ENCODE data around the gene GLG1. TPM values are rescaled to one million over a fixed set of nuclear protein-coding genes. Genes with fewer than 3 reads are reported as not detected.

Gene GLG1
- total RNA-seq, 1 donor from 2014 or later, result 110 TPM

DNA sequence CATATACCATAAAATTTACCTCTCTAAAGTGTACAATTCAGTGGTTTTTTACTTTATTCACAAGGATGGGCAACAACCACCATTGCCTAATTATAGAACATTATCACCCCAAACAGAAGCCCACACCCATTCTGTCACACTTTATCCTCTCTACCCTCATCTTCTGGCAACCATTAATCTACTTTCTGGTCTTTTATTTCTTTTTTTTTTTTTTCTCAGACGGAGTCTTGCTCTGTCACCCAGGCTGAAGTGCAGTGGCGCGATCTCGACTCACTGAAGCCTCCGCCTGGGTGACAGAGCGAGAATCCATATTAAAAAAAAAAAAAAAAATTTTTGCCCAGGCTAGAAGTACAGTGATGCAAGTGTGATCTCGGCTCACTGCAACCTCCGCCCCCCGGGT lies 95.0 kb downstream of the GLG1 start:
- H3K27me3 ChIP-seq (ENCODE audit: low read depth), result no peaks in the 10 kb centered on the region
- H3K4me3 ChIP-seq, result no peak overlapping the region
- DNase-seq (no peak), ATAC-seq (no peak)
- no peaks in the 10 kb centered on the region for H3K9me3 ChIP-seq
- no peak overlapping the region for H3K27ac ChIP-seq
- TF ChIP-seq, protein P1, sequence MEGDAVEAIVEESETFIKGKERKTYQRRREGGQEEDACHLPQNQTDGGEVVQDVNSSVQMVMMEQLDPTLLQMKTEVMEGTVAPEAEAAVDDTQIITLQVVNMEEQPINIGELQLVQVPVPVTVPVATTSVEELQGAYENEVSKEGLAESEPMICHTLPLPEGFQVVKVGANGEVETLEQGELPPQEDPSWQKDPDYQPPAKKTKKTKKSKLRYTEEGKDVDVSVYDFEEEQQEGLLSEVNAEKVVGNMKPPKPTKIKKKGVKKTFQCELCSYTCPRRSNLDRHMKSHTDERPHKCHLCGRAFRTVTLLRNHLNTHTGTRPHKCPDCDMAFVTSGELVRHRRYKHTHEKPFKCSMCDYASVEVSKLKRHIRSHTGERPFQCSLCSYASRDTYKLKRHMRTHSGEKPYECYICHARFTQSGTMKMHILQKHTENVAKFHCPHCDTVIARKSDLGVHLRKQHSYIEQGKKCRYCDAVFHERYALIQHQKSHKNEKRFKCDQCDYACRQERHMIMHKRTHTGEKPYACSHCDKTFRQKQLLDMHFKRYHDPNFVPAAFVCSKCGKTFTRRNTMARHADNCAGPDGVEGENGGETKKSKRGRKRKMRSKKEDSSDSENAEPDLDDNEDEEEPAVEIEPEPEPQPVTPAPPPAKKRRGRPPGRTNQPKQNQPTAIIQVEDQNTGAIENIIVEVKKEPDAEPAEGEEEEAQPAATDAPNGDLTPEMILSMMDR (IDR thresholded peaks at IDR 0.05), result no peak
- peaks cover 11% of the 10 kb centered on the region for H3K36me3 ChIP-seq
- no peaks in the 10 kb centered on the region for H3K4me1 ChIP-seq
- intact Hi-C loops (cut with DNase I), result no loop called here

DNA sequence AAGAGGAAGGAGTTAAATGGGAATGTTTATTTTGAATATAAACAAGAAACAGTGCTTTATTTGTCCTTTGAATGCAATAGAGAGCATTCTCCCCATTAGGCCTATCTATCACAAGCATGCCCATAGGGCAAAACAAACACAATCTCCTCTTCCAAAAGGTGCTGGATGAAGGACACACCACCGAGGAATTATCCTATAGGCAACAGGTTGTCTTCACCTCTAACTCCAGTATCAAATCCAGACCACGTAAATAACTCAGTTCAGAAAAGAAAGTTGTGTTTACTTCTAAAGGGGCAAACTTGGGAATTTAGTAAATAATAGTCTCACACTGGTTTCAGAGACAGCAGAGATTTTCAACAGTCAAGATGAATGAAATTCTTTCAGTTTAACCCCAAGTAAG lies 101.9 kb downstream of the GLG1 start:
- intact Hi-C loops (cut with DNase I), result no loop called here
- ATAC-seq (no peak), DNase-seq (no peak)
- Histone ChIP-seq H3K9me3 (no peaks in the 10 kb centered on the region), H3K4me1 (no peaks in the 10 kb centered on the region), H3K27ac (no peak overlapping the region), H3K4me3 (no peak overlapping the region), H3K27me3 (ENCODE audit: low read depth) (no peaks in the 10 kb centered on the region), H3K36me3 (peaks cover 25% of the 10 kb centered on the region)
- TF ChIP-seq, protein P1 (IDR thresholded peaks at IDR 0.05), result no peak

DNA sequence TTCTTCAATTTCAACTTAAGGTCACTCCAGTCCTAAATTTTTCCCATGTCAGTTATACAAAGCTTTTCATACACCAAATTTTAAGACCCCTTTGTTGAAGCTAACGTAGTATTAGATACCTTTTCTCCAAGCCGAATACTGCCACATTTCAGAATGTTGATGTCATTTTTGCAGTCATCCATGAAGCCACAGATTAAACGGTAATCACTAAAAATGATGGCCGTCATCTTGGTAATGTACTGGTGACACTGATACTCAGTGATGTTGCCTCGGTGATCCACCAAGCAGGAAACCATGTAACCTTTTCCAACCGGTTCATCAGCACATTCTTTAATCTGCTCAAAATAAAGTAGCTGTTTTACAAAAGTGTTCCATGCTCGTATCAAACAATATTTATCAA lies 103.5 kb downstream of the GLG1 start:
- no peak for ATAC-seq
- Histone ChIP-seq H3K4me1 (no peaks in the 10 kb centered on the region), H3K27ac (no peak overlapping the region), H3K4me3 (no peak overlapping the region), H3K27me3 (ENCODE audit: low read depth) (no peaks in the 10 kb centered on the region), H3K9me3 (no peaks in the 10 kb centered on the region), H3K36me3 (peaks cover 27% of the 10 kb centered on the region)
- TF ChIP-seq, protein P1 (IDR thresholded peaks at IDR 0.05), result no peak
- intact Hi-C loops (cut with DNase I), result no loop called here
- DNase-seq, result no peak

DNA sequence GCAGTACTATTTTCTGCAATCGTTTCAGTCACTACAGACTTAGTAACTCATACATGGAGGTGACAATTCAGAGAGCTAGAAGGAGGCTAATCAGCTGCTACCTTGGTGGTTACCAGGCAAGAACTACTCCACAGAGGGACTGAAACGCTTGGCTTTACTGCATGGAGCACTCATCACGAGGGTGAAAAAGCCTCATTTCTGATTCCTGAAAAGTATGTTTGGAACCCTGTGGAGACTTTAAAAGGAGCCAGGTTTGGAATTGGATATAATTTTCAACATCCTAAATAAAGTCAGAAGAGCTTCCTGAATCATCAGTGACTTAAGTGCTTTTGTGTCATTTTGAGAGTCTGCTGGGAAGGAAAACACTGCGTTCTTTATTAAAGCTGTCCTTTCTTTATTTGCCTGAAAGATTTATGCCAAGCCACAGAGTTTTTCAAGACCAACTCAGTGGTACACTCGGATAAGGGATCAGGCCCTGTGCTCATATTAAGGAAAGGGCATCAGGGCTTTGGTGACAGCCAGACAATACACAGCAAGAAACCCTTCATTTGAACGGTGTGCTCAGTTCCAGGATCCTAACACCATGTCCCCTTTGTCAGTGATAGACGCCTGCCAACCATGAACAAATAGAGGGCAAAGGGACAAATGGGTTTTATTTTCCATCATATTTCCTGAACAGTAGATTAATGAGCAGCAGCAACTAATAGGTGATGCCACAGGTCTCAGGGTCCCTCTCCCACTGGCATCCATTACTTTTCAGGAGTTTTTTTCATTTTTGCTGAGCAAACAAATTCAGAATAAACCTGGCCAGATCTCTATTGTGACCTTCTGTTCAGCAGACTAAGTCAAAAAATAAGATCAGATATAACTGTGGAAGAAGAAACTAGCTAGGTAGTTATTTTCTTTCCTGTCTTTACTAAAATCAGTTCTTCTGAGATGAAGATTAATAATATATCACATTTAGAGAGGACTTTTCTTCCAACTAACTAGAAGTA lies 105.1 kb downstream of the GLG1 start:
- H3K4me1 ChIP-seq, result no peaks in the 10 kb centered on the region
- no peaks in the 10 kb centered on the region for H3K9me3 ChIP-seq
- no peak overlapping the region for H3K27ac ChIP-seq
- no peak overlapping the region for H3K4me3 ChIP-seq
- DNase-seq (no peak), ATAC-seq (no peak)
- TF ChIP-seq, protein P1 (IDR thresholded peaks at IDR 0.05), result no peak
- H3K27me3 ChIP-seq (ENCODE audit: low read depth), result no peaks in the 10 kb centered on the region
- peaks cover 18% of the 10 kb centered on the region for H3K36me3 ChIP-seq
- intact Hi-C loops (cut with DNase I), result no loop called here

DNA sequence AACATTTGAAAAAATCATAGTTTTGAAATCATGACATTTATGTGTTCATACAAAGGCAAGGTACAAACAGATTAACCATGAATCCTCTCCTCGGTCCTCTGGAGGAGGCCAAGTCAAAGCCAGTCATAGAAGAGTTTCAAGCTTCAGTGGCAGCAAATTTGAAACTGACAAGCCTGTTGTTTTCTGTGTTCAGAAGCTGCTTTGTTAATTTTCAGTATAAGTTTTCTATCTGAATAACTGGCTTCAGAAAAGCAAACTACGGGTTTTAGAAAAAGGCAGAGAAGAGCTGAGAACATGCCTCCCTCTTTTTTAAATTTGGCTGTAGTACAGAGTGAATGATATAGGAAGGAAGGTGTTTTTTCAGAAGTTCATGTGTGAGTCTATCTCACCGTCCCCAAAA lies 106.0 kb downstream of the GLG1 start:
- ATAC-seq (no peak), DNase-seq (no peak)
- no peaks in the 10 kb centered on the region for H3K4me1 ChIP-seq
- H3K9me3 ChIP-seq, result no peaks in the 10 kb centered on the region
- TF ChIP-seq, protein P1 (IDR thresholded peaks at IDR 0.05), result no peak
- H3K36me3 ChIP-seq, result peaks cover 24% of the 10 kb centered on the region
- intact Hi-C loops (cut with DNase I), result no loop called here
- no peaks in the 10 kb centered on the region for H3K27me3 ChIP-seq (ENCODE audit: low read depth)
- no peak overlapping the region for H3K27ac ChIP-seq
- no peak overlapping the region for H3K4me3 ChIP-seq
